NCI-H146 treated with DMSO at 0.1 percent for 48 hours (cell line): Measurements from ENCODE around the gene RER1.
A peak's percentile ranks its signal among the peaks of the same experiment; 100 is the strongest.

ENCODE experiments used
- DNase-seq: peaks from one replicate; lab custom pipeline; 2025; ENCODE audit not compliant: unreplicated experiment; lab: John Stamatoyannopoulos, UW

Gene RER1

GRCh38 chr1:2405588-2406295 is 14.1 kb downstream of the RER1 start:
- DNase-seq = no peak

- DNase-seq = no peak
Observed at GRCh38 chr1:2406451-2407041, 14.9 kb downstream of the RER1 start.

- DNase-seq = no peak
Observed at GRCh38 chr1:2407166-2407990, 15.7 kb downstream of the RER1 start.

- no peak for DNase-seq
Observed at GRCh38 chr1:2407991-2408275, 16.3 kb downstream of the RER1 start.

DNA sequence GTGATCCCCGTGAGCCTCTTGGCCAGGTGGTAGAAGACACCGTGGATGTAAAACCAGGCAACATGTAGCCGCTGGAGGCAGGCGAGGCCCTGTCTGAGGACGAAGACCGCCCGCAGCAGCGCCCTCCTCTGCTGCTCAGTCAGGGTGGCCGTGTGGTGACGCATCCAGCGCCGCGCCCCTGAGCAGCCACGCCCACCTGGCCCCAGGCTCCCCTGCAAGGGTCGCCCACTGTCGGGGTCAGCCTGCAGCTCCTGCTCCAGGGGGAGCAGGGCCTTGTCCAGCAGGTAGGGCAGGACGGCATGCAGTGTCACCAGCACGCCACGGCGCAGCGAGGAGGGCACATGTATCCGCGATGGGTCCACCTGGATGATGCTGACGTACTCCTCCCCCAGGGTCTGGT is 16.8 kb downstream of the RER1 start:
- no peak for DNase-seq

- no peak for DNase-seq
Observed at GRCh38 chr1:2408859-2409276, 17.2 kb downstream of the RER1 start.

GRCh38 chr1:2409745-2410144 is 18.1 kb downstream of the RER1 start:
- DNase-seq = no peak

- DNase-seq = no peak
Observed at GRCh38 chr1:2411801-2412394, 20.3 kb downstream of the RER1 start.

- peak; percentile 65 for DNase-seq
Observed at GRCh38 chr1:2412395-2412772, 20.7 kb downstream of the RER1 start, which contains the start of gene PEX10. TSS of gene PEX10 (minus strand) at chr1:2412564. CDS start at chr1:2412502, 62 bp downstream.

DNA sequence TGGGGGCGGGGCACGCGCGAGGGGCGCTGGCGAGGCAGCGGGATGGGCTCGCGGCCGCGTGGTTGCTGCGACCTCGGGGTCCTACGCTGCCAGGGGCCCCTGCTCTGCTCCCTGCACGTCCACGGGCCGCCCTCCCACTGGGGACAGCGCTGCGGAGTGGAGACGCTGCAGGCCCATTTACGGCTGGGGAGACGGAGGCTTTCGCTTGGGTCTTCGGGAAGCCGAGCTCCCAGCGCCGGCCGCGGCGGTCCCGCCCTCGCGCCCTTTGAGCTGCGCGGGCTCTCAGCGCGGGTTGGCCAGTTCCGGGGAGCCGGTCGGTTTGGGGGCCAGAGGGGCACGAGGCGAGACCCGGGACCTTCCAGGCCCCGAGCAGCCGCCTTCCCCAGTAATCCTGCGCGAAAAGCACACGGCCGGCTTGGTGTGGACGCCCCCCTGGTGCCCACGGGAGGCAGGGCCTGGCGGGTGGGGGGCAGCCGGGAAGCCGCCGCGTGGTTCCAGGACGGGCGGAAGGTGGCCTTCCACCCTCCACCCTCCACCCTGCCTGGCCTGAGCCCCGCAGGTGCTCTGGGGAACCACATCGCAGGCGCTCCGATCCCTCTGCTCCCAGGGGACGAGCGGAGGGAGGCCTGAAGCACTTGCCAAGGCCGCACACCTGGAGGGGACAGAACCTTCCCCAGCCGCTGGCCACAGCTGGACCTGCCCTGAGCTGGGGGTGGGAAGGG is 21.3 kb downstream of the RER1 start:
- no peak for DNase-seq

DNA sequence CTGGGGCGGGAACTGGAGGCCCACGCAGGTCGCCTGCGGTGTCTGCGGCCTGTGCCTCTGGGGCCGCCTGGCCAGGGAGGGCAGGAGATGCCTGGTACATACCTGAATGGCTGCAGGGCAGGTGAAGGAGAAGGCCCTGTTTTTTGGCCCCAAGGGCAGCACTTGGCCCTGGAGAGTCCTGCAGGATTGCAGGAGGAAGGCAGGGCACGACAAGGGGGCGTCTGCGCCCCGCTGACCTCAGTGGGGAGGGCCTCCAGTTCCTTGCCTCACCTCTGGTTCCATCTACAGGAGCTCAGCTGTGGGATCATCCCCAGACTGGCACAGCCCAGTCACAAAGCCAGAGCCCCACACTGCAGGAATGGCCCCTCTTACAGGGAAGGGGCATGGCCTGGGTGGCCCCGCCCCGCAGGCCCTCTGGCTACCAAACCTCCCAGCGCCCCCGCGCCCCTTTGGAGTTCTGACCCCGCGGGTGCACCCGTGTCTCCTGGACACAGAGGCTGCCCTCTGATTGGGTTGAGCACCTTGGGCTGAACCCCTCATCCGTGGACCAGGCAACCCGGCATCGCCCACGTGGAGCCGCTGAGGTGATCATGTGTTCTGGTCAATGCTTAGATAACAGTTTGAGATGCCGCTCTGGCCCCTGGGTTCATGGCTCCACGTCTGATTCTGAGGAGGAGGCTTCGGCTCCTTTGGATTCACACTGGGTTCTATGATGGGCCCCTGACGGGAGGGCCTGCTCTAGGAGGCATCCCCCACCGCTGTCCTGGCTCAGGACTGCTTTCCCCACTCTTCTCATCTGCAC is 22.1 kb downstream of the RER1 start:
- no peak for DNase-seq

- peak; percentile 11 for DNase-seq
Observed at GRCh38 chr1:2414297-2414958, 22.8 kb downstream of the RER1 start.

- no peak for DNase-seq
Observed at GRCh38 chr1:2415337-2415736, 23.7 kb downstream of the RER1 start.

- peak; percentile 16 for DNase-seq
Observed at GRCh38 chr1:2415801-2416208, 24.2 kb downstream of the RER1 start.

- no peak for DNase-seq
Observed at GRCh38 chr1:2416403-2416802, 24.8 kb downstream of the RER1 start.

GRCh38 chr1:2417083-2417832 is 25.6 kb downstream of the RER1 start:
- no peak for DNase-seq

GRCh38 chr1:2417833-2418225 is 26.2 kb downstream of the RER1 start:
- no peak for DNase-seq

DNA sequence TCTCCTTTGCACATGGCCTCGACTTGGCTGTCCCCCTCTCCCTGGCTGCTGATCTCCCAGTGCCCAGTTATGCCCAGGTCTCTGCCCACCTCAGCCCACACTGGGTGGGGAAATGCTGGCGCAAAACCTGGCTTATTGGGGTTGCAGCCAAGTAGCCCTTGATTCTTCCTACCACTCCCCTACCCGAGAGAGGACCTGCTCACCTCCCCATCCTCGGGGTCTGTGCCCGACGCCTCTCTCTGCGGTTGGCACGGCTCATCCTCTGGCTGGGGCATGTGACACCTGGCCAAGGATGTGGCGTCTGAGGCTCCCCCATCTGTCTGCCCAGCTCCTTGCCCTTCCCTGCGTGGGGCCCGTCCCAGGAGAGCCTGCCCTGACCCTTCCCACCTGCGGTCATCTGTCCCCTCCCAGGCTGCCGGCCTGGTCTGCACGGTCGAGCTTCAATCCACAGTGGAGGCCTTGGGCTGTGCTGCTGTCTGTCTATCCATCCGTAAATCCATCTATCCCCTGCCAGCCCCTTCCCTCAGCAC is 27.2 kb downstream of the RER1 start:
- no peak for DNase-seq

- no peak for DNase-seq
Observed at GRCh38 chr1:2419416-2419815, 27.8 kb downstream of the RER1 start.
